ENCODE data around the gene CCR5.

Gene CCR5

DNA sequence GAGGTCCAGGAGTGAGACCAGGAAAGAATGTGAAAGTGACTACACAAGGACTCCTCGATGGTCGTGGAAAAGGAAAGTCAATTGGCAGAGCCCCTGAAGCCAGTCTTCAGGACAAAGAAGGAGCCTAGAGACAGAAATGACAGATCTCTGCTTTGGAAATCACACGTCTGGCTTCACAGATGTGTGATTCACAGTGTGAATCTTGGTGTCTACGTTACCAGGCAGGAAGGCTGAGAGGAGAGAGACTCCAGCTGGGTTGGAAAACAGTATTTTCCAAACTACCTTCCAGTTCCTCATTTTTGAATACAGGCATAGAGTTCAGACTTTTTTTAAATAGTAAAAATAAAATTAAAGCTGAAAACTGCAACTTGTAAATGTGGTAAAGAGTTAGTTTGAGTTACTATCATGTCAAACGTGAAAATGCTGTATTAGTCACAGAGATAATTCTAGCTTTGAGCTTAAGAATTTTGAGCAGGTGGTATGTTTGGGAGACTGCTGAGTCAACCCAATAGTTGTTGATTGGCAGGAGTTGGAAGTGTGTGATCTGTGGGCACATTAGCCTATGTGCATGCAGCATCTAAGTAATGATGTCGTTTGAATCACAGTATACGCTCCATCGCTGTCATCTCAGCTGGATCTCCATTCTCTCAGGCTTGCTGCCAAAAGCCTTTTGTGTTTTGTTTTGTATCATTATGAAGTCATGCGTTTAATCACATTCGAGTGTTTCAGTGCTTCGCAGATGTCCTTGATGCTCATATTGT is 10.8 kb upstream of the CCR5 start:
- peak; percentile 51 for DNase-seq

DNA sequence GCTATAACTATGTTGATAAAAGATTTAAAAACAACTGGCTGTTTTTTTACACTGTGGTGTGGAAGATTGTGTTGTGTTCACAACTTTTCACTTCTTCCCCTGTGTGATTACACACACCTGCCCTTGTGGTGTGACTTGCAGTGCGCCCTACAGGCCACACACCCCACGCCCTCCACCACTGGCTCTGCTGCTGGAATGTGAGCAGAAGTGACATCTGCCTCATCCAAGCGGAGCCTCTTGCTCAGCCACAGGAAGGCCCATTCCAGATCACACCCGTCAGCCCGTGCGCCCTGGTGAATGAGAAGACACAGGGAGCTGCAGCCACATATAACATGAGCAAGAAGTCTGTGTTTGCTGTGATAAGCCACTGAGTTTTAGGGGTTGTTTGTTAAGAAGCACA is 9.8 kb upstream of the CCR5 start:
- DNase-seq, result no peak

GRCh38 chr3:46361408-46362283 is 9.1 kb upstream of the CCR5 start:
- DNase-seq, result no peak

- no peak for DNase-seq
These were observed 5.7 kb upstream of the CCR5 start for GRCh38 chr3:46365041-46365440.

DNA sequence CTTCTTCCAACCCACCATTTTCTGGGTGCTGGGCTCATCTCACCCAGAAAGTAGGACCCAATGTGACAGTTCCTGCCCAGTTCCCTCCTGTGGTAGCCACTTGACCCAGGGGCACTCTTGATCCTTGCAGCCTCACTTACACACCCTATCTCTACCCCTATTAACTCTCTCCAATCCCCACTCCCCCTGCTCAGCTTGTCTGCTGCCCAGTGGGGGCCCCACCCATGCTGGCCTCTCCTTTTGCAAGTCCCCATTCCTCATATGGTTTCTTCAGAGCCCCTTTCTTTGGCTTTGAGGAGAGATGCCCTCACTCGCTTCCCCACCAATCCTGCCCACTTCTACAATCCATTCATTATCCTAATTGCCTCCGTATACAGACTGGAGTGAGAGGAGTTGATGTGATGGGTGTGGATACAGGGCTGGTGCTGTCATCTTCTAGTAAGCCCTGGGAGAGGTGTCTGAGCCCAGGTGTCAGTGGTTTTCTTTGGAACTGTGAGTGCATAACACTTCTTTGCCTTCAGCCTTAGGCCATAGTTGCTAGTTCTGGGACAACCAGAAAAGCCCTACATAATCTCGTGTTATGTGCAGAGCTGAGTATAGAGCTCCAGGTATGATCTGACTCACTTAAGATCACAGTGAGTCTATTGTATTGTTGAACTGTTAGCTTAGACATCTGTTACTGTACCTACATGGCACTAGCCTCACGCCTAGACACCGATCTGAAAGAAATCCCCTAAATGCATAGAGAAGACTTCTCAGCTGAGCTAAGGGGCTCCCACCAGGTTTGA is 4.8 kb upstream of the CCR5 start:
- DNase-seq, result no peak

- DNase-seq, result no peak
These were observed 2.9 kb upstream of the CCR5 start for GRCh38 chr3:46367811-46368210.

- no peak for DNase-seq
These were observed 2.2 kb upstream of the CCR5 start for GRCh38 chr3:46368569-46368968.

DNA sequence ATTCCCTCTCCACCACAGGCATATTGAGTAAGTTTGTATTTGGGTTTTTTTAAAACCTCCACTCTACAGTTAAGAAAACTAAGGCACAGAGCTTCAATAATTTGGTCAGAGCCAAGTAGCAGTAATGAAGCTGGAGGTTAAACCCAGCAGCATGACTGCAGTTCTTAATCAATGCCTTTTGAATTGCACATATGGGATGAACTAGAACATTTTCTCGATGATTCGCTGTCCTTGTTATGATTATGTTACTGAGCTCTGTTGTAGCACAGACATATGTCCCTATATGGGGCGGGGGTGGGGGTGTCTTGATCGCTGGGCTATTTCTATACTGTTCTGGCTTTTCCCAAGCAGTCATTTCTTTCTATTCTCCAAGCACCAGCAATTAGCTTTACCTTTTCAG is 1.6 kb upstream of the CCR5 start:
- DNase-seq, result no peak

- no peak for DNase-seq
These were observed 1.0 kb upstream of the CCR5 start for GRCh38 chr3:46369675-46370132.

DNA sequence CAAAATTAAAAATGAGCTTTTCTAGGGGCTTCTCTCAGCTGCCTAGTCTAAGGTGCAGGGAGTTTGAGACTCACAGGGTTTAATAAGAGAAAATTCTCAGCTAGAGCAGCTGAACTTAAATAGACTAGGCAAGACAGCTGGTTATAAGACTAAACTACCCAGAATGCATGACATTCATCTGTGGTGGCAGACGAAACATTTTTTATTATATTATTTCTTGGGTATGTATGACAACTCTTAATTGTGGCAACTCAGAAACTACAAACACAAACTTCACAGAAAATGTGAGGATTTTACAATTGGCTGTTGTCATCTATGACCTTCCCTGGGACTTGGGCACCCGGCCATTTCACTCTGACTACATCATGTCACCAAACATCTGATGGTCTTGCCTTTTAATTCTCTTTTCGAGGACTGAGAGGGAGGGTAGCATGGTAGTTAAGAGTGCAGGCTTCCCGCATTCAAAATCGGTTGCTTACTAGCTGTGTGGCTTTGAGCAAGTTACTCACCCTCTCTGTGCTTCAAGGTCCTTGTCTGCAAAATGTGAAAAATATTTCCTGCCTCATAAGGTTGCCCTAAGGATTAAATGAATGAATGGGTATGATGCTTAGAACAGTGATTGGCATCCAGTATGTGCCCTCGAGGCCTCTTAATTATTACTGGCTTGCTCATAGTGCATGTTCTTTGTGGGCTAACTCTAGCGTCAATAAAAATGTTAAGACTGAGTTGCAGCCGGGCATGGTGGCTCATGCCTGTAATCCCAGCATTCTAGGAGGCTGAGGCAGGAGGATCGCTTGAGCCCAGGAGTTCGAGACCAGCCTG is 984 bp downstream of the CCR5 start:
- no peak for DNase-seq

GRCh38 chr3:46372492-46373359 is 2.0 kb downstream of the CCR5 start:
- DNase-seq, result no peak

- no peak for DNase-seq
These were observed 4.0 kb downstream of the CCR5 start for GRCh38 chr3:46374755-46375154.

- DNase-seq, result no peak
These were observed 4.5 kb downstream of the CCR5 start for GRCh38 chr3:46375218-46375617.

DNA sequence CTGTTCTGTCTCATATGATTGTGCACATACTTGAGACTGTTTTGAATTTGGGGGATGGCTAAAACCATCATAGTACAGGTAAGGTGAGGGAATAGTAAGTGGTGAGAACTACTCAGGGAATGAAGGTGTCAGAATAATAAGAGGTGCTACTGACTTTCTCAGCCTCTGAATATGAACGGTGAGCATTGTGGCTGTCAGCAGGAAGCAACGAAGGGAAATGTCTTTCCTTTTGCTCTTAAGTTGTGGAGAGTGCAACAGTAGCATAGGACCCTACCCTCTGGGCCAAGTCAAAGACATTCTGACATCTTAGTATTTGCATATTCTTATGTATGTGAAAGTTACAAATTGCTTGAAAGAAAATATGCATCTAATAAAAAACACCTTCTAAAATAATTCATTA is 5.1 kb downstream of the CCR5 start:
- no peak for DNase-seq

GRCh38 chr3:46378426-46378942 is 7.7 kb downstream of the CCR5 start:
- no peak for DNase-seq

GRCh38 chr3:46380471-46381221 is 9.9 kb downstream of the CCR5 start:
- no peak for DNase-seq

GRCh38 chr3:46381625-46382024 is 10.9 kb downstream of the CCR5 start:
- no peak for DNase-seq

GRCh38 chr3:46383211-46383950 is 12.6 kb downstream of the CCR5 start:
- DNase-seq, result no peak

GRCh38 chr3:46383951-46384330 is 13.2 kb downstream of the CCR5 start:
- DNase-seq, result no peak

DNA sequence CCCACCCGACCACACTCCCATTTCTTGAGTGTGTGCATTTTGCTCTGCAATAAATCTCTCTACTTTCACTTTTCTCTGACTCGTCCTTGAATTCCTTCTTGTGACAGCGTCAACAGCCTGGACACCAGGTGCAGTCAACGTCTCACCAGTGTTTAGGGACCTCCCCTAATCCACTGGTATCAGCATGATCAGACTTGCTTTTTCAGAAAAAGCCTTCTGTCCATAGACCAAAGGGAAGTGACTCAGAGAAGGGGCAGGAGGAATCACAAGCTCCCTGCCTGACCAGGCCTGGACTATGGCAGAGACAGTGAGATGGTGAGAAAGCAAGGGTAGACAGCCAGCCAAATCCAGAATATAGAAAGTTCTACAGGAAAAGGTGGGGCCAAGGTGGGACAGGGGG is 15.5 kb downstream of the CCR5 start:
- DNase-seq, result no peak
